ENCODE results near the gene ZNF780A. TPM values are rescaled to one million over a fixed set of nuclear protein-coding genes. Genes with fewer than 3 reads are reported as not detected.

ZNF780A gene
- total RNA-seq, 1 experiment from 2014 or later: 15.9 TPM

- peak; percentile 83 for DNase-seq (ENCODE audit: low spot score)
- peaks cover 21% of the 10 kb centered on the region for H3K9me3 ChIP-seq (ENCODE audit: low read depth, low read length, poor library complexity, severe bottlenecking)
- no TSS peak for BruUV-seq (replicated peaks)
- ChIA-PET CTCF (no interaction called here), POLR2A (ENCODE audit: low non-redundant PET) (no interaction called here)
- no peaks in the 10 kb centered on the region for H3K27me3 ChIP-seq (replicated peaks; ENCODE audit: insufficient read depth, low read depth, low read length, poor library complexity)
- intact Hi-C loops (cut with micrococcal nuclease; ENCODE audit: unreplicated experiment): no loop called here
- peak within 1 kb of the TSS; percentile 82 for H3K4me3 ChIP-seq (ENCODE audit: low read depth, low read length, poor library complexity, severe bottlenecking)
- peak within 1 kb of the TSS; percentile 73 for H3K27ac ChIP-seq (ENCODE audit: low read depth, low read length, poor library complexity, severe bottlenecking)
- TF ChIP-seq EZH2 (IDR thresholded peaks at IDR 0.05; ENCODE audit: borderline replicate concordance, low read depth, low read length, poor library complexity, severe bottlenecking) (no peak), CTCF (conservative IDR thresholded peaks at IDR 0.05; ENCODE audit: low read depth, low read length) (no peak)
- no peaks in the 10 kb centered on the region for H3K36me3 ChIP-seq (ENCODE audit: insufficient read depth, low read length, poor library complexity, severe bottlenecking)
- peaks cover 7% of the 10 kb centered on the region for H3K4me1 ChIP-seq (ENCODE audit: insufficient read depth, low read length, poor library complexity, severe bottlenecking)
Observed at GRCh38 chr19:40055832-40056504, 34.8 kb downstream of the ZNF780A start, which contains the start of gene ZNF780B. TSS of gene ZNF780B (minus strand) at chr19:40056231. CDS start at chr19:40050332, 5,899 bp downstream.

- Histone ChIP-seq H3K9me3 (ENCODE audit: low read depth, low read length, poor library complexity, severe bottlenecking) (peaks cover 21% of the 10 kb centered on the region), H3K4me3 (ENCODE audit: low read depth, low read length, poor library complexity, severe bottlenecking) (peak overlapping the region; percentile 82), H3K36me3 (ENCODE audit: insufficient read depth, low read length, poor library complexity, severe bottlenecking) (no peaks in the 10 kb centered on the region), H3K27me3 (replicated peaks; ENCODE audit: insufficient read depth, low read depth, low read length, poor library complexity) (no peaks in the 10 kb centered on the region), H3K4me1 (ENCODE audit: insufficient read depth, low read length, poor library complexity, severe bottlenecking) (peaks cover 7% of the 10 kb centered on the region), H3K27ac (ENCODE audit: low read depth, low read length, poor library complexity, severe bottlenecking) (peak overlapping the region; percentile 73)
- TF ChIP-seq EZH2 (IDR thresholded peaks at IDR 0.05; ENCODE audit: borderline replicate concordance, low read depth, low read length, poor library complexity, severe bottlenecking): no peak
- no peak for TF ChIP-seq CTCF (conservative IDR thresholded peaks at IDR 0.05; ENCODE audit: low read depth, low read length)
- intact Hi-C loops (cut with micrococcal nuclease; ENCODE audit: unreplicated experiment): no loop called here
- no peak for DNase-seq (ENCODE audit: low spot score)
- ChIA-PET CTCF (interaction anchor here (0.7 kb wide), 1 partner anchor 287 kb away, joined by 10 read pairs; no protein-coding TSS in a partner anchor), POLR2A (ENCODE audit: low non-redundant PET) (no interaction called here)
- no TSS peak for BruUV-seq (replicated peaks)
Observed at GRCh38 chr19:40055049-40055448, 35.7 kb downstream of the ZNF780A start.

DNA sequence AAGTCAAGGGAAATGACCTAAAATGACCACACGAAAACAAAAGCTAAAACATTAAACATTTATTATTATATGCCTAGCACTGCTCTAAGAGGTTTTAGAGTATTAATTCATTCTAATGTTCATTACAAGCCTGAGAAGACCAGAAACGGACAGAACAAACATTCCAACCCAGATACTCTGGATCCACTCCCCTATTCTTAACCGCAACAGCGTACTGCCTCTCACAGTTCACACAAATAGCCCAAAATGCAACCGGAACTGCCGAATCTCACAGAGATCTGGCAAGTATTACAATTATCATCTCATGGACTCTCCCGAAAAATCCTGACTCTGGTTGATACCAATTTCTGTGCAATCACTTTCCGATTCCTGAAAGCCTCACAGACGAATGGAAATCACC lies 36.1 kb downstream of the ZNF780A start:
- no TSS peak for BruUV-seq (replicated peaks)
- POLR2A ChIA-PET (ENCODE audit: low non-redundant PET): no interaction called here
- Histone ChIP-seq H3K36me3 (ENCODE audit: insufficient read depth, low read length, poor library complexity, severe bottlenecking) (no peaks in the 10 kb centered on the region), H3K9me3 (ENCODE audit: low read depth, low read length, poor library complexity, severe bottlenecking) (peaks cover 16% of the 10 kb centered on the region), H3K27me3 (replicated peaks; ENCODE audit: insufficient read depth, low read depth, low read length, poor library complexity) (no peaks in the 10 kb centered on the region), H3K4me3 (ENCODE audit: low read depth, low read length, poor library complexity, severe bottlenecking) (peak overlapping the region; percentile 82), H3K27ac (ENCODE audit: low read depth, low read length, poor library complexity, severe bottlenecking) (no peak overlapping the region), H3K4me1 (ENCODE audit: insufficient read depth, low read length, poor library complexity, severe bottlenecking) (peaks cover 7% of the 10 kb centered on the region)
- CTCF ChIA-PET: interaction anchor here (0.7 kb wide), 1 partner anchor 287 kb away, joined by 10 read pairs; no protein-coding TSS in a partner anchor
- no peak for DNase-seq (ENCODE audit: low spot score)
- intact Hi-C loops (cut with micrococcal nuclease; ENCODE audit: unreplicated experiment): no loop called here
- TF ChIP-seq EZH2 (IDR thresholded peaks at IDR 0.05; ENCODE audit: borderline replicate concordance, low read depth, low read length, poor library complexity, severe bottlenecking) (no peak), CTCF (conservative IDR thresholded peaks at IDR 0.05; ENCODE audit: low read depth, low read length) (no peak)

Measured in A673 (cell line).